A673 (cell line): Measurements from ENCODE around the gene CTDSP2. TPM values are rescaled to one million over a fixed set of nuclear protein-coding genes. Genes with fewer than 3 reads are reported as not detected.
A peak's percentile ranks its signal among the peaks of the same experiment; 100 is the strongest.

Source experiments
- Bru-seq: library from RNA; stranded (reverse); fragments of 400-500 nt; gene quantifications from one replicate; lab custom pipeline; 2021; lab: Mats Ljungman, UMichigan
- BruChase-seq, 2 experiments: library from RNA; stranded (reverse); fragments of 400-500 nt; gene quantifications; one replicate each; lab custom pipeline; 2021; lab: Mats Ljungman, UMichigan
- BruUV-seq: library from RNA; stranded (reverse); fragments of 400-500 nt; replicated peaks from 2 replicates; lab custom pipeline; 2021; lab: Mats Ljungman, UMichigan
- CTCF ChIA-PET: fragments of 300-600 bp; sonication (Branson Sonifier 250); formaldehyde crosslinking; loops from one replicate; lab custom pipeline; 2022; ENCODE audit warnings: antibody characterized with exemption; lab: Charles Lee
- POLR2A ChIA-PET: fragments of 300-600 bp; sonication (Branson Sonifier 250); formaldehyde crosslinking; loops from one replicate; lab custom pipeline; 2022; ENCODE audit warnings: antibody characterized with exemption; ENCODE audit not compliant: low non-redundant PET; lab: Charles Lee
- DNase-seq: peaks from one replicate; pipeline ENCODE4 v3.0.0-alpha.2; 2015; ENCODE audit warnings: low spot score
- H3K27ac ChIP-seq: fragments of 200-600 bp; sonication (generic); 2 replicates; pipeline ENCODE4 v1.5.1; 2016; ENCODE audit warnings: mixed run types, low read depth, mild to moderate bottlenecking, mixed read lengths, antibody characterized with exemption, low read length; ENCODE audit not compliant: poor library complexity, severe bottlenecking
- H3K27me3 ChIP-seq: fragments of 200-600 bp; sonication (generic); replicated peaks from 2 replicates; pipeline ENCODE4 v1.6.1; 2017; ENCODE audit warnings: mixed run types, low read depth, mild to moderate bottlenecking, mixed read lengths, antibody characterized with exemption, low read length; ENCODE audit not compliant: insufficient read depth, poor library complexity
- H3K36me3 ChIP-seq: fragments of 200-600 bp; sonication (generic); 2 replicates; pipeline ENCODE4 v1.6.1; 2016; ENCODE audit warnings: mixed run types, mild to moderate bottlenecking, mixed read lengths, antibody characterized with exemption, low read length; ENCODE audit not compliant: insufficient read depth, poor library complexity, severe bottlenecking
- H3K4me1 ChIP-seq: fragments of 200-600 bp; sonication (generic); 2 replicates; pipeline ENCODE4 v1.6.1; 2017; ENCODE audit warnings: mixed run types, mild to moderate bottlenecking, mixed read lengths, antibody characterized with exemption, low read length; ENCODE audit not compliant: insufficient read depth, poor library complexity, severe bottlenecking
- H3K4me3 ChIP-seq: fragments of 200-600 bp; sonication (generic); 2 replicates; pipeline ENCODE4 v1.5.1; 2016; ENCODE audit warnings: low read depth, mixed run types, mild to moderate bottlenecking, mixed read lengths, low read length; ENCODE audit not compliant: poor library complexity, severe bottlenecking
- H3K9me3 ChIP-seq: fragments of 200-600 bp; sonication (generic); 2 replicates; pipeline ENCODE4 v1.6.1; 2016; ENCODE audit warnings: mixed run types, low read depth, mild to moderate bottlenecking, mixed read lengths, antibody characterized with exemption, low read length; ENCODE audit not compliant: poor library complexity, severe bottlenecking
- EZH2 ChIP-seq: fragments of 200-600 bp; sonication (generic); IDR thresholded peaks from 2 replicates; pipeline ENCODE4 v1.6.1; 2017; ENCODE audit warnings: borderline replicate concordance, low read depth, mild to moderate bottlenecking, mixed read lengths, antibody characterized with exemption, low read length; ENCODE audit not compliant: poor library complexity, severe bottlenecking
- intact Hi-C: fragments of 100-400 bp; cut with micrococcal nuclease; formaldehyde crosslinking; loops from one replicate; pipeline ENCODE4 v1.10.0; 2022; ENCODE audit not compliant: unreplicated experiment
- long read RNA-seq: library from polyadenylated mRNA; stranded (forward); transcript quantifications from one replicate; pipeline ENCODE4 v2.0.0, GENCODE V29; 2022
- total RNA-seq: library from RNA; stranded (reverse); gene quantifications from 2 replicates; pipeline ENCODE4 v1.2.3, GENCODE V29; 2021
- TF ChIP-seq, protein P1 (sequence below): fragments of 300-800, 200-600 bp; sonication (generic); conservative IDR thresholded peaks from 2 replicates; pipeline ENCODE4 v1.5.1; 2017; ENCODE audit warnings: low read depth, mild to moderate bottlenecking, antibody characterized with exemption, low read length, moderate library complexity, mixed read lengths

CTDSP2 gene, protein sequence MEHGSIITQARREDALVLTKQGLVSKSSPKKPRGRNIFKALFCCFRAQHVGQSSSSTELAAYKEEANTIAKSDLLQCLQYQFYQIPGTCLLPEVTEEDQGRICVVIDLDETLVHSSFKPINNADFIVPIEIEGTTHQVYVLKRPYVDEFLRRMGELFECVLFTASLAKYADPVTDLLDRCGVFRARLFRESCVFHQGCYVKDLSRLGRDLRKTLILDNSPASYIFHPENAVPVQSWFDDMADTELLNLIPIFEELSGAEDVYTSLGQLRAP
- total RNA-seq (115 and 132 TPM in 2 replicates), Bru-seq, nascent RNA (percentile 86 among the genes with signal in this experiment), BruChase-seq, experiment 1, labeled RNA remaining after a 2-hour chase (percentile 94 among the genes with signal in this experiment), BruChase-seq, experiment 2, labeled RNA remaining after a 6-hour chase (percentile 94 among the genes with signal in this experiment)
- long read RNA-seq, full-length matches to known transcripts, result 99 of 217 reads
- long read RNA-seq, partial matches to known transcripts, result 4 of 217 reads
- long read RNA-seq, other reads (novel, unspliced or antisense), result 114 of 217 reads

- intact Hi-C loops, result loop anchor here (1.0 kb wide), 1 partner anchor 48 kb away; no protein-coding TSS in a partner anchor
- H3K27me3 ChIP-seq, result no peaks in the 10 kb centered on the region
- ChIA-PET POLR2A (interaction anchor here (0.5 to 0.7 kb wide), 3 partner anchors 10 to 1698 kb away, joined by 3 to 9 read pairs (median 3); no protein-coding TSS in a partner anchor), CTCF (interaction anchor here (0.7 to 1.3 kb wide), 4 partner anchors 9 to 61 kb away, joined by 4 to 8 read pairs (median 4); no protein-coding TSS in a partner anchor)
- peak within 1 kb of the TSS; percentile 100 for H3K4me3 ChIP-seq
- peak within 1 kb of the TSS; percentile 98 for H3K27ac ChIP-seq
- no peaks in the 10 kb centered on the region for H3K36me3 ChIP-seq
- BruUV-seq, result no TSS peak
- no peaks in the 10 kb centered on the region for H3K9me3 ChIP-seq
- DNase-seq, result peak; percentile 99
- peaks cover 33% of the 10 kb centered on the region for H3K4me1 ChIP-seq
- TF ChIP-seq, protein P1, sequence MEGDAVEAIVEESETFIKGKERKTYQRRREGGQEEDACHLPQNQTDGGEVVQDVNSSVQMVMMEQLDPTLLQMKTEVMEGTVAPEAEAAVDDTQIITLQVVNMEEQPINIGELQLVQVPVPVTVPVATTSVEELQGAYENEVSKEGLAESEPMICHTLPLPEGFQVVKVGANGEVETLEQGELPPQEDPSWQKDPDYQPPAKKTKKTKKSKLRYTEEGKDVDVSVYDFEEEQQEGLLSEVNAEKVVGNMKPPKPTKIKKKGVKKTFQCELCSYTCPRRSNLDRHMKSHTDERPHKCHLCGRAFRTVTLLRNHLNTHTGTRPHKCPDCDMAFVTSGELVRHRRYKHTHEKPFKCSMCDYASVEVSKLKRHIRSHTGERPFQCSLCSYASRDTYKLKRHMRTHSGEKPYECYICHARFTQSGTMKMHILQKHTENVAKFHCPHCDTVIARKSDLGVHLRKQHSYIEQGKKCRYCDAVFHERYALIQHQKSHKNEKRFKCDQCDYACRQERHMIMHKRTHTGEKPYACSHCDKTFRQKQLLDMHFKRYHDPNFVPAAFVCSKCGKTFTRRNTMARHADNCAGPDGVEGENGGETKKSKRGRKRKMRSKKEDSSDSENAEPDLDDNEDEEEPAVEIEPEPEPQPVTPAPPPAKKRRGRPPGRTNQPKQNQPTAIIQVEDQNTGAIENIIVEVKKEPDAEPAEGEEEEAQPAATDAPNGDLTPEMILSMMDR, result no peak
- TF ChIP-seq EZH2, result no peak
Measured at GRCh38 chr12:57846577-57847319, at the start of gene CTDSP2. Gene CTDSP2 (minus strand): TSS chr12:57846729. CDS start chr12:57846435, 294 bp downstream.

DNA sequence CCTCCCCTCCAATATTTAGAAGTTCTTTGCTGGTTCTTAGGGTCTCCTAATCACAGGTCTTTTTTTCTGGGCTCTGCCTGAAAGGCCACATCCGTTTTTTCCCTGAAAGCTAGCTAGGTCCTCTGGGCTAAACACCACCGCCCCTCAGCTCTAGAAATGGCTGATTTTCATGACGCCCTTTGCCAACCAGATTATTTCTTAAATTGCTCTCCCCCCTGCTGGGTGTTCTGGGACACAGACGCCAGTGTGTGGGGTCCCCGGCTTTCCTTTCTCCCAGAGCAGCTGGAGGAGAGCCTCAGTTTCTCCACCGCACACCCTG lies 49.5 kb upstream of the CTDSP2 start:
- Histone ChIP-seq H3K27ac (peak overlapping the region; percentile 97), H3K4me1 (peaks cover 78% of the 10 kb centered on the region), H3K9me3 (no peaks in the 10 kb centered on the region), H3K27me3 (no peaks in the 10 kb centered on the region), H3K36me3 (no peaks in the 10 kb centered on the region), H3K4me3 (peak overlapping the region; percentile 54)
- BruUV-seq, result no TSS peak
- POLR2A ChIA-PET, result interaction anchor here (0.5 to 0.6 kb wide), 2 partner anchors 102 to 297 kb away, joined by 3 to 10 read pairs; no protein-coding TSS in a partner anchor
- no peak for TF ChIP-seq EZH2
- TF ChIP-seq, protein P1, result no peak
- CTCF ChIA-PET, result interaction anchor here (0.6 kb wide), 1 partner anchor 21 kb away, joined by 4 read pairs; no protein-coding TSS in a partner anchor
- intact Hi-C loops, result no loop called here
- peak; percentile 83 for DNase-seq

GRCh38 chr12:57895389-57896114 lies 49.0 kb upstream of the CTDSP2 start:
- peak overlapping the region; percentile 54 for H3K4me3 ChIP-seq
- no peaks in the 10 kb centered on the region for H3K27me3 ChIP-seq
- peaks cover 78% of the 10 kb centered on the region for H3K4me1 ChIP-seq
- ChIA-PET POLR2A (interaction anchor here (0.5 to 0.6 kb wide), 2 partner anchors 102 to 296 kb away, joined by 3 to 10 read pairs; no protein-coding TSS in a partner anchor), CTCF (interaction anchor here (0.6 kb wide), 1 partner anchor 20 kb away, joined by 4 read pairs; no protein-coding TSS in a partner anchor)
- H3K36me3 ChIP-seq, result no peaks in the 10 kb centered on the region
- intact Hi-C loops, result no loop called here
- no peaks in the 10 kb centered on the region for H3K9me3 ChIP-seq
- no TSS peak for BruUV-seq
- DNase-seq, result no peak
- peak overlapping the region; percentile 97 for H3K27ac ChIP-seq
- TF ChIP-seq EZH2, result no peak
- TF ChIP-seq, protein P1, result no peak
